ENCODE measurements around the gene CLHC1. TPM values are rescaled to one million over a fixed set of nuclear protein-coding genes. Genes with fewer than 3 reads are reported as not detected.

CLHC1 gene
- total RNA-seq, 2 experiments from 2014 or later: 18.1 to 19.4 TPM

GRCh38 chr2:55173438-55174054 is 58.5 kb downstream of the CLHC1 start:
- POLR2A ChIA-PET: no interaction called here
- H3K27me3 Mint-ChIP-seq: no peaks in the 10 kb centered on the region
- ATAC-seq (ENCODE audit: low read depth) (no peak), DNase-seq (no peak)
- H3K27ac Mint-ChIP-seq: no peak overlapping the region
- no peak overlapping the region for H3K4me3 Mint-ChIP-seq
- peaks cover 2% of the 10 kb centered on the region for H3K4me1 Mint-ChIP-seq
- no peaks in the 10 kb centered on the region for H3K36me3 Mint-ChIP-seq
- no peaks in the 10 kb centered on the region for H3K9me3 Mint-ChIP-seq

DNA sequence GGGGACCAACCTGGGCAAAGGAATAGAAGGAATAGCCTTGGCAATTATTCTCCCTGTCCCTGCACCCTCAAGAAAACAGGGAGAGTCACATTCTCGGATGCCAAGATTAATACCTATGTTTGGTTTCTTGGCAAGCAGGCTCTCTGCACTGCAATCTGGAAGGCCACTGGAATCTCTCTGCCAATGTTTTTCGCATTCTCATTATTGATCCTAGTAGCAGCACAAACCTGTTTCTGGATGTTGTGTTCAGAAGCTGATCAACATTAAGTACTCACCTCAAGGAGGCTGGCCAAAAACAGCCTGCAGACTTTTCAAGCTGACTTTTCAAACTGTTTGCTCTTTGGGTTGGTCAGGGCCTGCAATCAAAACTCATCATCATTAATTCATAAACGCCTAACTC is 62.2 kb downstream of the CLHC1 start:
- DNase-seq: no peak
- H3K27ac Mint-ChIP-seq: no peak overlapping the region
- H3K4me3 Mint-ChIP-seq: no peak overlapping the region
- POLR2A ChIA-PET: no interaction called here
- no peaks in the 10 kb centered on the region for H3K27me3 Mint-ChIP-seq
- H3K36me3 Mint-ChIP-seq: no peaks in the 10 kb centered on the region
- ATAC-seq (ENCODE audit: low read depth): no peak
- no peaks in the 10 kb centered on the region for H3K9me3 Mint-ChIP-seq
- peaks cover 2% of the 10 kb centered on the region for H3K4me1 Mint-ChIP-seq

- Mint-ChIP-seq H3K27ac (no peak overlapping the region), H3K27me3 (no peaks in the 10 kb centered on the region), H3K9me3 (no peaks in the 10 kb centered on the region), H3K4me3 (no peak overlapping the region), H3K36me3 (no peaks in the 10 kb centered on the region), H3K4me1 (peaks cover 2% of the 10 kb centered on the region)
- POLR2A ChIA-PET: no interaction called here
- no peak for DNase-seq
- ATAC-seq (ENCODE audit: low read depth): no peak
Measured at GRCh38 chr2:55169359-55169758, 62.7 kb downstream of the CLHC1 start.

GRCh38 chr2:55168221-55169154 is 63.6 kb downstream of the CLHC1 start:
- Mint-ChIP-seq H3K9me3 (no peaks in the 10 kb centered on the region), H3K4me1 (peaks cover 2% of the 10 kb centered on the region), H3K4me3 (no peak overlapping the region), H3K36me3 (no peaks in the 10 kb centered on the region), H3K27ac (no peak overlapping the region), H3K27me3 (no peaks in the 10 kb centered on the region)
- DNase-seq: no peak
- POLR2A ChIA-PET: interaction anchor here (1.0 kb wide), 1 partner anchor 118 kb away, joined by 3 read pairs; no protein-coding TSS in a partner anchor
- peak; percentile 26 for ATAC-seq (ENCODE audit: low read depth)

- H3K4me3 Mint-ChIP-seq: no peak overlapping the region
- no peaks in the 10 kb centered on the region for H3K36me3 Mint-ChIP-seq
- POLR2A ChIA-PET: no interaction called here
- ATAC-seq (ENCODE audit: low read depth) (no peak), DNase-seq (no peak)
- H3K4me1 Mint-ChIP-seq: peaks cover 2% of the 10 kb centered on the region
- no peaks in the 10 kb centered on the region for H3K27me3 Mint-ChIP-seq
- H3K27ac Mint-ChIP-seq: no peak overlapping the region
- H3K9me3 Mint-ChIP-seq: no peaks in the 10 kb centered on the region
Measured at GRCh38 chr2:55165626-55166025, 66.5 kb downstream of the CLHC1 start.

- no peak for DNase-seq
- Mint-ChIP-seq H3K4me3 (no peak overlapping the region), H3K9me3 (no peaks in the 10 kb centered on the region), H3K27ac (no peak overlapping the region), H3K27me3 (no peaks in the 10 kb centered on the region), H3K36me3 (no peaks in the 10 kb centered on the region), H3K4me1 (peaks cover 2% of the 10 kb centered on the region)
- ATAC-seq (ENCODE audit: low read depth): no peak
- POLR2A ChIA-PET: no interaction called here
Measured at GRCh38 chr2:55164534-55165480, 67.3 kb downstream of the CLHC1 start.

DNA sequence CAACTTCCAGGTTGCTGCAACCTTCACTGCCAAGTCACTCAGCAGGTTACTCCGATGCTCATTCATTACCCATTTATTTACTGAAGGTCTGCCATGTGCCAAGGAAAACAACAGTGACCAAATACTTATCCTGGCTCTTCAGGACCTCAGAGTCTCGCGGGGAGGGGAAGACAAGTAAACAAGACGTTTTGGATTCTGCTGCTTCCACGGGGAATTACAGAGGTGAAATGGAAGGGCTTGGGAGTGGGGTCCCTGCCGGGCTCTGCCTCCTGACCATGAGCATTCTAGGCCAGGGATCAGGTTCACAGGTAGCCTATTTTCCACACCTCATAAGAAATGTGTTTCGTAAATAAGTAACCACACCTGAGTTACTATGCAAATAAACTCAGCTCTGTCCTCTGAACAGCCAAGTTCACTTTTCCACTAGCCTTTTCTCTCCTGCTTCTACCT is 68.1 kb downstream of the CLHC1 start:
- Mint-ChIP-seq H3K27ac (no peak overlapping the region), H3K27me3 (no peaks in the 10 kb centered on the region), H3K4me3 (no peak overlapping the region), H3K4me1 (peaks cover 2% of the 10 kb centered on the region), H3K36me3 (no peaks in the 10 kb centered on the region), H3K9me3 (no peaks in the 10 kb centered on the region)
- no peak for ATAC-seq (ENCODE audit: low read depth)
- DNase-seq: no peak
- POLR2A ChIA-PET: no interaction called here

DNA sequence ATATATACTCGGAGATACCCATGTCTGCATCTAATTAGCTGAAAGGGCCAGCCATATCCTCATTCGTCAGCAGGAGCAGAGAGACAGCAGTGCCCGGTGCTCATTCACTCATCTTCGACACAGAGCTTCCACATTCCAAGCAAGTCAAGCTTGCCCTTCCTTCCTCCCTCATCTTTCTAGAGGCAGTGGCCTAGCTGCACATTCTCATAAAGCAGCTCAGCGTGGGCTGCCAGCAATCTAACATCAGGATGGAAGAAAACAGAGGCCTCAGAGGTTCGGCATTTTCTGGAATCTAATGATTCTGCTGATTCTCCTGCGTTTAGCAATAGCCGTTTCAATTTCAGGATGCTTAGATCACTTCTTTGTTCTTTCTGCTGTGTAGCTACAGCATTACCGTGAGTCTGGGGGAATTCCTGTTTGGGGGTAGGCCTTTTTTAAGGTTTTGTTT is 68.8 kb downstream of the CLHC1 start:
- DNase-seq (no peak), ATAC-seq (ENCODE audit: low read depth) (no peak)
- Mint-ChIP-seq H3K36me3 (no peaks in the 10 kb centered on the region), H3K4me3 (no peak overlapping the region), H3K4me1 (no peaks in the 10 kb centered on the region), H3K27ac (no peak overlapping the region), H3K9me3 (no peaks in the 10 kb centered on the region), H3K27me3 (no peaks in the 10 kb centered on the region)
- POLR2A ChIA-PET: no interaction called here

- H3K27me3 Mint-ChIP-seq: no peaks in the 10 kb centered on the region
- H3K4me1 Mint-ChIP-seq: no peaks in the 10 kb centered on the region
- POLR2A ChIA-PET: no interaction called here
- no peaks in the 10 kb centered on the region for H3K36me3 Mint-ChIP-seq
- DNase-seq (no peak), ATAC-seq (ENCODE audit: low read depth) (no peak)
- H3K9me3 Mint-ChIP-seq: no peaks in the 10 kb centered on the region
- H3K4me3 Mint-ChIP-seq: no peak overlapping the region
- H3K27ac Mint-ChIP-seq: no peak overlapping the region
Measured at GRCh38 chr2:55162284-55163006, 69.6 kb downstream of the CLHC1 start.

DNA sequence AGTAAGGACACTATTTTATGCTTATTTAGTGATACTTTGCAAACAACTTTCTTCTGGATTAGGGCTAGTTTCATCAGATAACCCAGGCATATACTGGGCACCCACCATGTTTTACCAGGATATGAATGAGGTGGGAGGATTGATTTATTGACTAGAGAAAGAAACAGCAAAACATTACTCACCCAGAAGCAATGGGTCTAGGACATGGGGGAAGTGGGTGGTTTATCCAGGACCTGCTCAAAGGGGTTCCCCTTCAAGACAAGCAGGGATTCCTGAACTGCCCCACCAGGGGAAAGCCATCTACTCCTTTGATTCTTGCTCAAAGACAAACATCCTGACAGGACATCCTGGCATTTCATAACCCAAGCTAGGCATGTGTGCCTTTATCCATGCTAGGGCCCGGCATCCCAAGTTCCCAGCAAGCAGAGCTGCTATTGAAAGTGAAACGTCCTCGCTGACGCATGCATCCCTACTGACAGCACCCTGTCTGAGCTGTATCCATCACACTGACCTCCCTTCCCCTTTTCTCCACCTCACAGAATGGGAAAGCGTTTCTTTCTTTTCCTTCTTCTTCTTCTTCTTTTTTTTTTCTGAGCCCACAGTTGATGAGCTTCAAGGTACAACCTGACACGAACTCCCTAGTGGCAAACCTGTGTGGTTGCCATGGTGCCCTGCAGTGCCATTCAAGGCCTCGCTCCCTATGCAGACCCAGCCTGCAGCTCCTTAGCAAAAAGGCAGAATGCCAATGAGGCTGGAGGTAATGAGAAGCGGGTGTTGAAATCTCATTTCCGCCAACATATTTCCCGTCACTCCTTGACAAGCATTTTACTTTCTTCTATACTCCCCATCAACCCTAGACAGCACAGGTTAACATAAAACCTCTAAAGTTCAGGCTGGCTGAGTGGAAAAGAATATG is 70.5 kb downstream of the CLHC1 start:
- peaks cover 4% of the 10 kb centered on the region for H3K4me1 Mint-ChIP-seq
- H3K27me3 Mint-ChIP-seq: no peaks in the 10 kb centered on the region
- DNase-seq: no peak
- no peak overlapping the region for H3K27ac Mint-ChIP-seq
- POLR2A ChIA-PET: no interaction called here
- no peaks in the 10 kb centered on the region for H3K9me3 Mint-ChIP-seq
- ATAC-seq (ENCODE audit: low read depth): no peak
- H3K4me3 Mint-ChIP-seq: no peak overlapping the region
- no peaks in the 10 kb centered on the region for H3K36me3 Mint-ChIP-seq

- H3K36me3 Mint-ChIP-seq: no peaks in the 10 kb centered on the region
- no peak overlapping the region for H3K27ac Mint-ChIP-seq
- H3K9me3 Mint-ChIP-seq: no peaks in the 10 kb centered on the region
- POLR2A ChIA-PET: no interaction called here
- ATAC-seq (ENCODE audit: low read depth) (no peak), DNase-seq (no peak)
- H3K4me3 Mint-ChIP-seq: no peak overlapping the region
- peaks cover 4% of the 10 kb centered on the region for H3K4me1 Mint-ChIP-seq
- H3K27me3 Mint-ChIP-seq: no peaks in the 10 kb centered on the region
Measured at GRCh38 chr2:55160422-55160821, 71.7 kb downstream of the CLHC1 start.

GRCh38 chr2:55159752-55160151 is 72.3 kb downstream of the CLHC1 start:
- H3K27me3 Mint-ChIP-seq: no peaks in the 10 kb centered on the region
- no peaks in the 10 kb centered on the region for H3K36me3 Mint-ChIP-seq
- H3K4me3 Mint-ChIP-seq: no peak overlapping the region
- POLR2A ChIA-PET: no interaction called here
- DNase-seq (no peak), ATAC-seq (ENCODE audit: low read depth) (no peak)
- H3K9me3 Mint-ChIP-seq: no peaks in the 10 kb centered on the region
- H3K4me1 Mint-ChIP-seq: peaks cover 4% of the 10 kb centered on the region
- H3K27ac Mint-ChIP-seq: no peak overlapping the region

Measured in activated naive CD8-positive, alpha-beta T cell treated with anti-CD3 and anti-CD28 coated beads, Interleukin-2, amount 10 ng/mL, durations not matched to agents 7 days and 5 days (primary cell).